ENCODE data around the gene ARSG.

Gene ARSG

GRCh38 chr17:68468788-68469187, 177.5 kb downstream of the ARSG start:
- Histone ChIP-seq H3F3A (ENCODE audit: insufficient read depth) (0 out of 2 replicates have a peak, but pooled peaks cover 4% of the 10 kb centered on the region), H3K4me3 (ENCODE audit: insufficient read depth, low read length, poor library complexity, severe bottlenecking) (no peak overlapping the region), H3K4me2 (ENCODE audit: low read depth, low read length, poor library complexity, severe bottlenecking) (no peak overlapping the region), H4K20me1 (ENCODE audit: low read depth, low read length) (no peaks in the 10 kb centered on the region), H3K9ac (ENCODE audit: low read length) (no peak overlapping the region), H3K79me2 (ENCODE audit: insufficient read depth, low read length) (no peaks in the 10 kb centered on the region), H3K36me3 (ENCODE audit: low read length) (no peaks in the 10 kb centered on the region), H2AFZ (ENCODE audit: low read depth, low read length, severe bottlenecking) (no peak overlapping the region), H3K27me3 (ENCODE audit: low read length) (no peaks in the 10 kb centered on the region; the same call in 1 of the 2 replicates), H3K27ac (ENCODE audit: low read depth, low read length) (no peak overlapping the region), H3K9me3 (ENCODE audit: insufficient read depth, low read length) (no peaks in the 10 kb centered on the region), H3K9me2 (replicated peaks; ENCODE audit: insufficient read depth, low read length) (no peaks in the 10 kb centered on the region)
- no peak for TF ChIP-seq EZH2phosphoT487 (conservative IDR thresholded peaks at IDR 0.05; ENCODE audit: low read length)
- TF ChIP-seq, protein P1, sequence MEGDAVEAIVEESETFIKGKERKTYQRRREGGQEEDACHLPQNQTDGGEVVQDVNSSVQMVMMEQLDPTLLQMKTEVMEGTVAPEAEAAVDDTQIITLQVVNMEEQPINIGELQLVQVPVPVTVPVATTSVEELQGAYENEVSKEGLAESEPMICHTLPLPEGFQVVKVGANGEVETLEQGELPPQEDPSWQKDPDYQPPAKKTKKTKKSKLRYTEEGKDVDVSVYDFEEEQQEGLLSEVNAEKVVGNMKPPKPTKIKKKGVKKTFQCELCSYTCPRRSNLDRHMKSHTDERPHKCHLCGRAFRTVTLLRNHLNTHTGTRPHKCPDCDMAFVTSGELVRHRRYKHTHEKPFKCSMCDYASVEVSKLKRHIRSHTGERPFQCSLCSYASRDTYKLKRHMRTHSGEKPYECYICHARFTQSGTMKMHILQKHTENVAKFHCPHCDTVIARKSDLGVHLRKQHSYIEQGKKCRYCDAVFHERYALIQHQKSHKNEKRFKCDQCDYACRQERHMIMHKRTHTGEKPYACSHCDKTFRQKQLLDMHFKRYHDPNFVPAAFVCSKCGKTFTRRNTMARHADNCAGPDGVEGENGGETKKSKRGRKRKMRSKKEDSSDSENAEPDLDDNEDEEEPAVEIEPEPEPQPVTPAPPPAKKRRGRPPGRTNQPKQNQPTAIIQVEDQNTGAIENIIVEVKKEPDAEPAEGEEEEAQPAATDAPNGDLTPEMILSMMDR (IDR thresholded peaks at IDR 0.05; ENCODE audit: insufficient read depth, low read length, poor library complexity, severe bottlenecking) = no peak

All from SU-DHL-6 (cell line).